ENCODE results near the gene P2RY10. TPM values are rescaled to one million over a fixed set of nuclear protein-coding genes. Genes with fewer than 3 reads are reported as not detected.

P2RY10 gene
- not detected in 5 replicates for total RNA-seq (2022; extraction: Qiagen RNA extraction)

GRCh38 chrX:78945186-78945912, at the start of gene P2RY10:
TSS of gene P2RY10 (plus strand) at chrX:78945391. CDS start at chrX:78960521, 15,130 bp downstream.

Other genes starting within 250 kb of the P2RY10 start
- gene LPAR4, start 197.7 kb upstream of the P2RY10 start, total RNA-seq (2022; extraction: Qiagen RNA extraction) = not detected in 5 replicates
- gene GPR174, start 199.3 kb downstream of the P2RY10 start, total RNA-seq (2022; extraction: Qiagen RNA extraction) = not detected in 5 replicates